GM12874 (cell line): ENCODE data around the gene IFTAP.
A peak's percentile ranks its signal among the peaks of the same experiment; 100 is the strongest.

Experiments
- TF ChIP-seq, protein P1 (sequence below): IDR thresholded peaks from 2 replicates; pipeline ENCODE4 v1.5.1; 2011; ENCODE audit warnings: low read depth, mild to moderate bottlenecking, control low read depth, low read length, moderate library complexity; ENCODE audit not compliant: insufficient read depth

The IFTAP gene, protein sequence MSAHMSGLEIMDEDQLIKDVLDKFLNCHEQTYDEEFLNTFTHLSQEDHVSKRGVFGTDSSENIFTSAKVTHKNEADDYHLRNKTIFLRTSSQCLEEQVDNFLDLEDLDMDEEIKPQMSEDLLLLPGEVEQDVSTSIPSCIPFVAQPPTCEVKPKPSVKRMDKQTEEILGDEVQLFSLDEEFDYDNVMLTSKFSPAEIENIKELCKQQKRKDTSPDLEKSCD

DNA sequence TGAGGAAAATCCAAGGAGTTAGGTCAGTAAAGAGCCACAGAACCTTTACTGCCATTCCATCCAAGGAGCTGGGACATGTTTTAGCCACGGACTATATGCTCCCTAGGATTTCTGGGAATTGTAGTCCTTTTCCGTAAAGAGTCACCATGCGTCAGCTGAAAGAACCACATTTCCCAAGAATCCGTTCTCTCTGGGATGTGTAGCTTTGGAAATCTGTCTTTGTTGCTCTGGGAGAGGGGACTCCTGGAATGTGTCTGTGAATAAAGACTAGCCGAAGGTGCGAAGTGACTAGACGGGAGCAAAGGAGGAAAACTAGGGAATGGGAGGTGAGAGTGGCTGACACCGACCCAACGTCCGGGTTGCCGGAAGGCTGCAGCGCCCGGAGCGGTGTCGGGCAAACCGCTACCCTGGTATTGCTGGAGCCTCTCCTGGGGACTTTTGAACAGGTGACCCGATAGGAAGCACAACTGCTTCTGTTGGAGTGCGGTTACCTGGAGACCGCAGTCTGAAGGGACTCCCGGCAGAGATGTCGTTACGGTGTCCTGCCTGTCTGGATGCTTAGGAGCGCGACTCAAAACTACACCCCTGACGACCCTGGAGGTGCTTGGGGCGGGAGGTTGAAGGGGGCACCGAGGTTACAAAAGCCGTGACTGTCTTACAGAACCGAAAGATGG, at the start of gene IFTAP:
IFTAP (plus strand) TSS at position 187 of the 674 bp plus-strand sequence. CDS start 15,602 bp downstream, outside the sequence.
- TF ChIP-seq, protein P1, sequence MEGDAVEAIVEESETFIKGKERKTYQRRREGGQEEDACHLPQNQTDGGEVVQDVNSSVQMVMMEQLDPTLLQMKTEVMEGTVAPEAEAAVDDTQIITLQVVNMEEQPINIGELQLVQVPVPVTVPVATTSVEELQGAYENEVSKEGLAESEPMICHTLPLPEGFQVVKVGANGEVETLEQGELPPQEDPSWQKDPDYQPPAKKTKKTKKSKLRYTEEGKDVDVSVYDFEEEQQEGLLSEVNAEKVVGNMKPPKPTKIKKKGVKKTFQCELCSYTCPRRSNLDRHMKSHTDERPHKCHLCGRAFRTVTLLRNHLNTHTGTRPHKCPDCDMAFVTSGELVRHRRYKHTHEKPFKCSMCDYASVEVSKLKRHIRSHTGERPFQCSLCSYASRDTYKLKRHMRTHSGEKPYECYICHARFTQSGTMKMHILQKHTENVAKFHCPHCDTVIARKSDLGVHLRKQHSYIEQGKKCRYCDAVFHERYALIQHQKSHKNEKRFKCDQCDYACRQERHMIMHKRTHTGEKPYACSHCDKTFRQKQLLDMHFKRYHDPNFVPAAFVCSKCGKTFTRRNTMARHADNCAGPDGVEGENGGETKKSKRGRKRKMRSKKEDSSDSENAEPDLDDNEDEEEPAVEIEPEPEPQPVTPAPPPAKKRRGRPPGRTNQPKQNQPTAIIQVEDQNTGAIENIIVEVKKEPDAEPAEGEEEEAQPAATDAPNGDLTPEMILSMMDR, result no peak

DNA sequence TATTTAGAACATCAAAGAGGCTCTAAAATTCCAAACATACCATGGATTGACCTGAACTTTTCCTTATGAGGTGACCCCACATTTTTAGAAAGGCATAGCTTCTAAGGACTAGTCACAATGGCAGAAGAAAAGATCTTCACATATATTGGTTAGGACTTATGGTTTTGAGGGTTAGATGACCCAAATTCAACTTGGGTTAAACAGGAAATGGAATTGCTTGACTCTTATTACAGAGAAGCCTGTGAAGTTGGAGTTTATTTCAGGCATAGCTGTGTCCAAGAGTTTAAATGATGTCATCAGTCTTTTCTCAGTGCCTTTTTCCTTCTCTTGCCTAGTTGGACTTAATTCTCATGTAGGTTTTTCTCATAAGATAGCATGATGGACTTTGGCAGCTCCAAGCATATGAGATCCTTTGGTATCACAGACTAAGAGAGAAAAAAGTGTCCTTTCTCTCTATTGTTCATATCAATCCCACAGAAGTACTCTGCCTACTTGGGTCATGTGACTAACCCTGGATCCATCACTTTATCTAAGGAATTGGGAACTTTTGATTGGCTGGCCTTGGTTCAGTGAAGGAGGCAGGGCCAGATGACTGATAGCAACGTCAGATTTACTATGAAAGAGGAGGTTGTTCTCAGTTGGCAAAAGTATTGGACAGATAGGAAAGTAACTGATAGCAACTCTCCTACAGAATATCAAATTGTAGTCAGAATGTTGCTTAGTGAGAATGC, 43.8 kb upstream of the IFTAP start:
- TF ChIP-seq, protein P1, result no peak

DNA sequence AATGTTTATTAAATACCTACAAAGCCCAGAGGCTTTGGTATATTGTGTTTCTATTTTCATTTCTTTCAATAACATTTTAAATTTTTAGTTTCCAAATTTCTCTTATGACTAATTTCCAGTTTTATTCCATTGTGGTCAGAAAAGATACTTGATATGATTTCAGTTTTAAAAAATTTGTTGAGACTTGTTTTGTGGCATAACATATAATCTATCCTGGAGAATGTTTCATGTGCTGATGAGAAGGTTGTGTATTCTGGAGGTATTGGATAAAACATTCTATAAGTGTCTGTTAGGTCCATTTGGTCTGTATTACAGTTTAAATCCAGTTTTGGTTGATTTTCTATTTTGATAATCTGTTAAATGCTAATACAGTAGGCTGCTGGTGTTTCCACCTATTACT, 36.3 kb upstream of the IFTAP start:
- TF ChIP-seq, protein P1, result no peak

DNA sequence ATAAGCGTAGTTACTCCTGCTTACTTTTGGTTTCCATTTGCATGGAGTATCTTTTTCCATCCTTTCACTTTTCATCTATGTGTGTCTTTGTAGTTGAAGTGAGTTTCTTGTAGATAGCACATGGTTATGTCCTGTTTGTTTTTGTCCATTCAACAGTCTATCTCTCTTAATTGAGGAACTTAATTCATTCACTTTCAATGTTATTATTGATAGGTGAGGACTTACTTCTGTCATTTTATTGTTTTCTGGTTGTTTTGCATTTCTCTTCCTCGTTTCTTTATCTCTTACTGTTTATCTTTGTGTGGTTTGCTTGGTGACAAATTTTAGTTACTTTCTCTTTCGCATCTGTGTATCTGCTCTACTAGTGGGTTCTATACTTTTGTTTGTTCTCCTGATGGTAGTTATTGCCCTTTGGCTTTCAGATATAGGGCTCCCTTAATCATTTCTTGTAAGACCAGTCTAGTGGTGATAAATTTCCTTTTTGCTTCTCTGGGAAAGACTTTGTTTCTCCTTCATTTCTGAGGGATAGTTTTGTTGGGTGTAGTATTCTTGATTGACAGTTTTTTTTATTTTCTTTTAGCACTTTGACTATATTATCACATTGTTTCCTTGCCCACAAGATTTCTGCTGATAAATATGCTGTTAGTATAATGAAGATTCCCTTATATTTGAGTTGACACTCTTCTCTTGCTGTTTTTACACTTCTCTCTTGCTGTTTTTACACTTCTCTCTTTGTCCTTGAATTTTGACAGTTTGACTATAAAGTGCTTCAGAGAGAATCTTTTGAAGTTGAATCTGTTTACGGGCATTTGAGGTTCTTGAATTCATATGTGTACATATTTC, 35.5 kb upstream of the IFTAP start:
- TF ChIP-seq, protein P1, result no peak

DNA sequence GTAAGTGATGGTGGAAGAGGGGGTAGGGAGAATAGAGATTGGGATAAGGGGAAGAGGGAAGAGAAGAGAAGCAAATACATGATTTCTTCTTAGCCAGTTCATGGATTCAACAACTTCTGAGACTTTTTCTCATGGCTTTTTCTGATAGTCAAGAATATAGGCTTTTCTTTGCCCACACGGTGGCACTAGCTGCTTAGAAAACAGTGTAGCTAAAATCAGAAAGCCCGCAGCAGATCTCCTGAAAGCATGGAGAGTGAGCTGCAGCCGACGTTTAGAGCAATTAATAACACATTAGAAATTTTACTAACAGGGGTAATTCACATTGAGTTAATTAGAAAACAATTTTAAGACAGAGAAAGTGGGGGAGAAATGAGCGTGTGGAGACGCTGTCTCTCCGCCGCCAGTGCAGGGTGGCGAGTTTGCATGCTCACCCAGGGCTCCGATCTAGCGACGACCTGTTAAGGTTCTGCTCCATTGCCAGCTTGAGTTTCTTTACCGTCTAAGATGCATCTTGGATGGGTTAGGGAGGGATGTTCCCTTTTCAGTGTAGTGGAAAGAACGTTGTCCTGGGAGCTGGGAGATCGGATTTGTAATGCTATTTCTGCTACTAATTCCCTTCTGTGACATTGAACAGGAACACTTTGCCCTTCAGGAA, 29.8 kb upstream of the IFTAP start:
- TF ChIP-seq, protein P1, result peak; percentile 48; the same call in 1 of the 2 replicates

GRCh38 chr11:36565031-36565610, 29.2 kb upstream of the IFTAP start:
- TF ChIP-seq, protein P1, result no peak
